Measurements from ENCODE around the gene SIGLECL1.
"Not testable (repeated sequence)": the region's sequence is repeated elsewhere in the genome, so short reads cannot be mapped to it uniquely, and the experiment has no call there.

The SIGLECL1 gene

GRCh38 chr19:51250786-51251467, at the start of gene SIGLECL1:
SIGLECL1 (plus strand) TSS chr19:51251080; CDS start chr19:51264073, 12,993 bp downstream.
- DNase-seq: no peak

DNA sequence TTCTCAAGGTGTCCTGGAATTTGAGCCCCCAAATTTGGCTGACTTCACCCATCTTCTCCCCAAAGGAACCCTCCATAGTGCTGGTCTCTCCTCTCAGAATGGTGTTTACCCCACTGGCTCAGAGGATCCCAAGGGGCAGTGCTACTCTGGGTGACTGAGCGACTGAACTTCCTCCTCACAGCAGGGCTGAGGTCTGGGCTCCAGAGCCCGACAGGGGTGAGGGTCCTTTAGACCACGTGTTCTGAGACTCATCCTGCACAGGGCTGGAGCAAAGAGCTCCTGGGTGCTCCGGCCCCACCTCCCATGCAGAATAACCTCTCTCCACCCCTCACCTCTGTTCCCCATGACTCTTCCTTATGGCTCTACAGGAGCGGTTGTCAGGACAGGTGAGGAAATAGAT, 49.2 kb upstream of the SIGLECL1 start:
- DNase-seq: no peak

DNA sequence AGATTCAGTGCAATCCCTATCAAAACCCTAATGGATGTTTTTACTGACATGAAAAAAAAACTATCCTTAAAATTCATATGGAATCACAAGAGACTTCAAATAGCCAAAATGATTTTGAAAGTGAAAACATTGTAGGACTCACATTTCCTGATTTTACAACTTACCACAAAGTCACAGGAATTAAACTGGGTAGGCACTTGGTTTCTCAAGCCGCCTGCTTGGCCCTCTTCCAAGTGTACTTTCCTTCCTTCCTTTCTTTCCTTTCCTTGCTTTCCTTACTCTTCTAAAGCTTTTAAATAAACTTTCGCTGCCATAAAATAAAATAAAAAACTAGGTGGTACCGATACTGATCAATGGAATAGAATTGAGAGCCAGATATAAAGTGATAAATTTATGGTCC, 47.0 kb upstream of the SIGLECL1 start:
- no peak for DNase-seq

GRCh38 chr19:51204321-51204720, 46.6 kb upstream of the SIGLECL1 start:
- no peak for DNase-seq

GRCh38 chr19:51207747-51208146, 43.1 kb upstream of the SIGLECL1 start:
- DNase-seq: no peak

- no peak for DNase-seq
These were observed 40.6 kb upstream of the SIGLECL1 start for GRCh38 chr19:51210191-51210784.

- not testable (repeated sequence) for DNase-seq
These were observed 40.0 kb upstream of the SIGLECL1 start for GRCh38 chr19:51210874-51211361.

GRCh38 chr19:51211833-51212232, 39.0 kb upstream of the SIGLECL1 start:
- DNase-seq: no peak

- no peak for DNase-seq
These were observed 31.6 kb upstream of the SIGLECL1 start for GRCh38 chr19:51219307-51219706.

DNA sequence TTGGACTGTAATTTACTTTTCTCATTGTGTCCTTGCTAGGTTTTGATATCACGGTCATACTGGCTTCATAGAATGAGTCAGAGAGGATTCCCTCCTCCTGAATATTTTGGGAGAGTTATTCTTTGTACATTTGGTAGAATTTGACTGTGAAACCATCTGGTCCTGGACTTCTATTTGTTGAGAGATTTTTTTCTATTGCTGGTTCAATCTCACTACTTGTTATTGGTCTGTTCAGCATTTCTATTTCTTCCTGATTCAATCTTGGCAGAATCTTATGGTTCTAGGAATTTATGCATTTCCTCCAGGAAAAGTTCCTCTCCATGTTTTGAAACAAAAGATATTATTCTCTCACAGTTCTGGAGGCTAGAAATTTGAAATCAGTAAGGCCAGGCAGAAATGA, 30.9 kb upstream of the SIGLECL1 start:
- no peak for DNase-seq

DNA sequence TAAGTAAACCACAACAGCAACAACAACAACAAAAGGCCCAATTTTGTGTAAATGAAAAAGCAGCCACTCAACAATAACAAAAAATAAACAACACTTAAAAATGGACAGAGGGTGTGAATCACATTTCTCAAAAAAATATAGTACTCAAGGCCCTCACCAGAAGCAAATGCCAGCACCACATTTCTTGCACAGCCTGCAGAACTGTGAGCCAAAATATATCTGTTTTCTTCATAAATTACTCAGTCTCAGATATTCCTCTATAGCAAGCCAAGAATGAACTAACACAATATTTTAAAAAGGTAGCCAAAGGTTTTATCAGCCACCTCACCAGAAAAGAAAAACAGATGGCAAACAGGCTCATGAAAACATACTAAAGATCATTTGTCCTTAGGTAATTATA, 29.9 kb upstream of the SIGLECL1 start:
- DNase-seq: no peak

- DNase-seq: no peak
These were observed 26.7 kb upstream of the SIGLECL1 start for GRCh38 chr19:51224163-51224641.

DNA sequence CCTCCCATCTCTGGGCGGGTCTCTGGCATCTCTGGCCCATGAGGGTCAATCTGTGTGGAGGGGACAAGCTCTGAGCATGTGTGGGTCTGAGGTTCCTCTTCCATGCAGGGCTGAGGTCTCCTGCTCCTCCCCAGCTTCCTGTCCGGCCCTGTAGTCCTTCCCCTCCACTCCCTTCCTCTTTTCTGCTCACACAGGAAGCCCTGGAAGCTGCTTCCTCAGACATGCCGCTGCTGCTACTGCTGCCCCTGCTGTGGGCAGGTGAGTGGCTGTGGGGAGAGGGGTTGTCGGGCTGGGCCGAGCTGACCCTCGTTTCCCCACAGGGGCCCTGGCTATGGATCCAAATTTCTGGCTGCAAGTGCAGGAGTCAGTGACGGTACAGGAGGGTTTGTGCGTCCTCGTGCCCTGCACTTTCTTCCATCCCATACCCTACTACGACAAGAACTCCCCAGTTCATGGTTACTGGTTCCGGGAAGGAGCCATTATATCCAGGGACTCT, 25.9 kb upstream of the SIGLECL1 start, which contains the start of gene CD33:
CD33 (plus strand) TSS at position 183 of the 496 bp plus-strand sequence; CDS start at position 222, 39 bp downstream.
- not testable (repeated sequence) for DNase-seq

- DNase-seq: no peak
These were observed 24.8 kb upstream of the SIGLECL1 start for GRCh38 chr19:51226067-51226466.

DNA sequence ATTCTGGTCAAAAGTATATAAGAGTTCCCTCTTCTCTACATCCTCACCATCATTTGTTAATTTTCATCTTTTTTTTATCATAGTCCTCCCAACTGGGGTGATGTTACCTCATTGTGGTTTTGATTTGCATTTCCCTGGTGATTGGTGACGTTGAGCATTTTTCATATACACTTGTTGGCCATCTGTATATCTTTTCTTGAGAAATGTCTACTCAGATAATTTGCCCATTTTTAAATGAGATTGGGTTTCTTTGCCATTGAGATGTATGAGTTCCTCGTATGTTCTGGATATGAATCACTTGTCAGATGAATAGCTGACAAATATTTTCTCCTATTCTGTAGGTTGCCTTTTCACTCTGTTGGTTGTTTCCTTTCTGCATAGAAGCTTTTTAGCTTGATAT, 23.6 kb upstream of the SIGLECL1 start:
- DNase-seq: no peak

DNA sequence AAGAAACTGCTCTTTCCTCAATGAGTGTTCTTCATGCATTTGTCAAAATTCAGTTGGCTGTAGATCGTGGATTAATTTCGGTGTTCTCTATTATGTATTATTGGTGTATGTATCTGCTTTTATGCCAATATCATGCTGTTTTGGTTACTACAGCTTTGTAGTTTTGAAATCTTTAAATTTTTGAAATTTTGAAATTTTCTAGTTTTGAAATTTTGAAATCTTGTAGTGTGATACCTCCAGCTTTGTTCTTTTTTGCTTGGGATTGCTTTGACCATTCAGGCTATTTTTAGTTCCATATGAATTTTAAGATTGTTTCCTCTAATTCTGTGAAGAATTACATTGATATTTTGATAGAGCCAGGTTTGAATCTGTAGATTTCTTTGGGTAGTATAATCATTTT, 22.9 kb upstream of the SIGLECL1 start:
- no peak for DNase-seq

DNA sequence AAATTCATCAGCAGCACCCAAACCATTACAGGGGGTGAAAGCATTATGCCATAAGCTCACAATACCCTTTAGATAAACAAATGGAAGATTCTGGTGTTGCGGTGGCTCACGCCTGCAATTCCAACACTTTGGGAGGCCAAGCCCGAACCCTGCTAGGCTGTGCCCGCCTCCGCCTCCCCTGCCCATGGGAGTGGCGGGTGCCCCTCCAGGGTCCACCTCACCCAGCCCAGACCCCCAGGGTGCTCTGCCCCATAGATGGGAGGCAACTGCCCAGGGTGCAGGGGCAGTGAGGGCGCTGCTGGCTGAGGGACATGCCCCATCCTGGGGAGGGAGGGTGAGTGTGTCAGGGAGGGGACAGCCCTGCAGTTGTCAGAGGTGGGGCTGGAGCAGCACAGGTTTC, 10.0 kb upstream of the SIGLECL1 start:
- no peak for DNase-seq

DNA sequence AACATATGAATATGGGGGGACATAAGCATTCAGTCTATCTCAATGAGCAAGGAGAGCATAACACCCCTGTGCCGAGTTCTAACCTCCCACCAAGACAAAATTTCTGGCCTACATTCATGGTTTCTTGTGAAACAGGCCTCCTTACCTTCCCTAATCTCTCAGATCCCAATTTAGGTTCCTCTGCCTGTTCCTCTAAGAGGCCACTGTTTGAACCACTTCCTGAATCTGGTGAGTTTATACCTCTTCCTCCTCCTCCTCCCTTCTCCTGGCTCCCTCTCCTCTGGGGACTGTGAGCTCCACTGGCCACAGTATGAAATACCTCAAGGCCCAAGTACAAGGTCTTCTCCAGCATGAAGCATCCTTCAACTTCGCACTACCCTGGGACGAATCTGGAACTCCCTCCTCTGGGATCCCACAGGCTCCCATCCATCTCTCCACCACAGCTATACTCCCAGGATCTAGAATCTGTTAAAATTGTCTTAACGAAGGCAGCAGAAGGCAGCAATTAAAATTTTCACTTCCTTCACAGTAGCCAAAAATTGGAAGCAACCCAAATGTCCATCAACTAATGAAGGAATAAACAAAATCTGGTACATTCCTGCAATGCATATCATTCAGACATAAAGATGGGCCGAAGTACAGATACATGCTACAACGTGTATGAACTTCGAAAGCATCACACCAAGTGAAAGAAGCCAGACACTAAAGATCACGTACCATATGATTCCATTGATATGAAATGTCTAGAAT, 7.8 kb upstream of the SIGLECL1 start:
- DNase-seq: no peak

DNA sequence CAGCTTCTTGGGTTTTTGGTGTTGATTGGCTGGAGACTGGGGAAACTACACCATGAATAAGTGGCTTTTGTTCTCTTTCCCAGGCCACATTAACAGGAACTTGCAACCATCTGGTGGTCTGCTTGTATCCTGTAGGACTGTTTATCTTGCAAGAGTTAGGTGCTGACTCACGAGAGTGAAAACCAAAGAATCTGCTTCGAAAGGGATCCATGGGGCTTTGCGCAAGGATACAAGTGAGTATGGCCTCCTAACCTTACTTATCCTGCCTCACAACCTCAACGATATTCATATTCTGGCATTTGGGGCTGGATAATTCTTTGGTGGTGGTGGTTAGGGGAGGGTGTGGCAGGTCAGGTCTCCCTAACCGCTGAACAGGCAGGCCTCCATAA, 4.7 kb upstream of the SIGLECL1 start:
- no peak for DNase-seq

GRCh38 chr19:51247972-51248590, 2.8 kb upstream of the SIGLECL1 start:
- no peak for DNase-seq

GRCh38 chr19:51251468-51251820, 564 bp downstream of the SIGLECL1 start:
- no peak for DNase-seq

GRCh38 chr19:51252306-51253079, 1.6 kb downstream of the SIGLECL1 start:
- DNase-seq: no peak
